ENCODE measurements around the gene GPD2. TPM values are rescaled to one million over a fixed set of nuclear protein-coding genes. Genes with fewer than 3 reads are reported as not detected.

The GPD2 gene
- total RNA-seq, 3 donors from 2014 or later (not counting 1 experiment from before 2014, with no cell fraction given) = 12.5 to 20.2 (median 18.3) TPM

GRCh38 chr2:156532989-156533388 is 96.8 kb downstream of the GPD2 start:
- Mint-ChIP-seq H3K36me3 (no peaks in the 10 kb centered on the region), H3K9me3 (no peaks in the 10 kb centered on the region), H3K4me1 (peaks cover 14 to 30% of the 10 kb centered on the region in 2 donors), H3K27me3 (ENCODE audit: low read depth in 2 of 2) (no peaks in the 10 kb centered on the region), H3K4me3 (no peak overlapping the region), H3K27ac (no peak overlapping the region)
- 100% methylated on average over 1 of the region's 2 CpGs for WGBS (ENCODE audit: insufficient coverage)
- Histone ChIP-seq H3K4me1 (ENCODE audit: control insufficient read depth, insufficient read depth, low read length) (no peaks in the 10 kb centered on the region), H3K27ac (ENCODE audit: low read length) (no peak overlapping the region), H3K9me3 (ENCODE audit: control insufficient read depth, insufficient read depth, low read length) (no peaks in the 10 kb centered on the region), H3K36me3 (ENCODE audit: control insufficient read depth, insufficient read depth, low read length) (no peaks in the 10 kb centered on the region), H3K27me3 (ENCODE audit: control insufficient read depth, insufficient read depth, low read length) (no peaks in the 10 kb centered on the region), H3K4me3 (ENCODE audit: low read length) (no peak overlapping the region)
- ATAC-seq (no peak), DNase-seq (no peak)
- no peak for TF ChIP-seq CTCF (IDR thresholded peaks at IDR 0.05)
- intact Hi-C loops (cut with micrococcal nuclease) = no loop called here

- no peak for TF ChIP-seq CTCF (IDR thresholded peaks at IDR 0.05)
- Histone ChIP-seq H3K9me3 (ENCODE audit: control insufficient read depth, insufficient read depth, low read length) (no peaks in the 10 kb centered on the region), H3K4me3 (ENCODE audit: low read length) (no peak overlapping the region), H3K36me3 (ENCODE audit: control insufficient read depth, insufficient read depth, low read length) (no peaks in the 10 kb centered on the region), H3K4me1 (ENCODE audit: control insufficient read depth, insufficient read depth, low read length) (no peaks in the 10 kb centered on the region), H3K27me3 (ENCODE audit: control insufficient read depth, insufficient read depth, low read length) (no peaks in the 10 kb centered on the region), H3K27ac (ENCODE audit: low read length) (no peak overlapping the region)
- intact Hi-C loops (cut with micrococcal nuclease) = no loop called here
- 100% methylated on average over 2 of the region's 2 CpGs for WGBS (ENCODE audit: insufficient coverage)
- ATAC-seq = no peak
- Mint-ChIP-seq H3K27ac (no peak overlapping the region), H3K27me3 (ENCODE audit: low read depth in 2 of 2) (no peaks in the 10 kb centered on the region), H3K4me1 (peaks cover 14 to 30% of the 10 kb centered on the region in 2 donors), H3K9me3 (no peaks in the 10 kb centered on the region), H3K4me3 (no peak overlapping the region), H3K36me3 (no peaks in the 10 kb centered on the region)
- DNase-seq = no peak
Measured at GRCh38 chr2:156536534-156536933, 100.4 kb downstream of the GPD2 start.

- Histone ChIP-seq H3K4me3 (ENCODE audit: low read length) (no peak overlapping the region), H3K4me1 (ENCODE audit: control insufficient read depth, insufficient read depth, low read length) (no peaks in the 10 kb centered on the region), H3K27me3 (ENCODE audit: control insufficient read depth, insufficient read depth, low read length) (no peaks in the 10 kb centered on the region), H3K36me3 (ENCODE audit: control insufficient read depth, insufficient read depth, low read length) (no peaks in the 10 kb centered on the region), H3K27ac (ENCODE audit: low read length) (no peak overlapping the region), H3K9me3 (ENCODE audit: control insufficient read depth, insufficient read depth, low read length) (no peaks in the 10 kb centered on the region)
- no peak overlapping the region for H3K27ac Mint-ChIP-seq
- no peaks in the 10 kb centered on the region for H3K36me3 Mint-ChIP-seq
- 92% methylated on average over 2 of the region's 4 CpGs for WGBS (ENCODE audit: insufficient coverage)
- H3K4me3 Mint-ChIP-seq = no peak overlapping the region
- intact Hi-C loops (cut with micrococcal nuclease) = no loop called here
- no peaks in the 10 kb centered on the region for H3K27me3 Mint-ChIP-seq (ENCODE audit: low read depth in 2 of 2)
- DNase-seq (no peak), ATAC-seq (no peak)
- peaks cover 14 to 30% of the 10 kb centered on the region in 2 donors for H3K4me1 Mint-ChIP-seq
- no peak for TF ChIP-seq CTCF (IDR thresholded peaks at IDR 0.05)
- no peaks in the 10 kb centered on the region for H3K9me3 Mint-ChIP-seq
Measured at GRCh38 chr2:156537141-156537540, 101.0 kb downstream of the GPD2 start.

- no peaks in the 10 kb centered on the region for H3K27me3 Mint-ChIP-seq (ENCODE audit: low read depth in 2 of 2)
- H3K27ac Mint-ChIP-seq = no peak overlapping the region
- intact Hi-C loops (cut with micrococcal nuclease) = no loop called here
- peaks cover 12 to 21% of the 10 kb centered on the region in 2 donors for H3K4me1 Mint-ChIP-seq
- H3K9me3 Mint-ChIP-seq = no peaks in the 10 kb centered on the region
- no peaks in the 10 kb centered on the region for H3K36me3 ChIP-seq (ENCODE audit: control insufficient read depth, insufficient read depth, low read length)
- no peak for TF ChIP-seq CTCF (IDR thresholded peaks at IDR 0.05)
- no peak for DNase-seq
- H3K36me3 Mint-ChIP-seq = no peaks in the 10 kb centered on the region
- 94% methylated on average over 2 of the region's 2 CpGs for WGBS (ENCODE audit: insufficient coverage)
- no peak overlapping the region for H3K27ac ChIP-seq (ENCODE audit: low read length)
- H3K4me1 ChIP-seq (ENCODE audit: control insufficient read depth, insufficient read depth, low read length) = no peaks in the 10 kb centered on the region
- ATAC-seq = no peak
- H3K27me3 ChIP-seq (ENCODE audit: control insufficient read depth, insufficient read depth, low read length) = no peaks in the 10 kb centered on the region
- no peak overlapping the region for H3K4me3 ChIP-seq (ENCODE audit: low read length)
- no peak overlapping the region for H3K4me3 Mint-ChIP-seq
- no peaks in the 10 kb centered on the region for H3K9me3 ChIP-seq (ENCODE audit: control insufficient read depth, insufficient read depth, low read length)
Measured at GRCh38 chr2:156538083-156538504, 101.9 kb downstream of the GPD2 start.
